GM18502 (cell line): ENCODE measurements around the gene BOC.

ENCODE experiments used
- ATAC-seq: cut with Tn5 transposase; IDR thresholded peaks from one replicate; pipeline ENCODE4 v1.9.1; 2021; ENCODE audit warnings: mild to moderate bottlenecking; ENCODE audit not compliant: unreplicated experiment, poor library complexity

BOC gene

GRCh38 chr3:113219605-113220300, 8.4 kb downstream of the BOC start:
- no peak for ATAC-seq

- ATAC-seq, result no peak
Measured at GRCh38 chr3:113220721-113221120, 9.4 kb downstream of the BOC start.

GRCh38 chr3:113221721-113222257, 10.4 kb downstream of the BOC start:
- ATAC-seq, result no peak

- ATAC-seq, result no peak
Measured at GRCh38 chr3:113222451-113223086, 11.2 kb downstream of the BOC start.

GRCh38 chr3:113223475-113224281, 12.3 kb downstream of the BOC start:
- peak; percentile 96 for ATAC-seq

- no peak for ATAC-seq
Measured at GRCh38 chr3:113225286-113225685, 13.9 kb downstream of the BOC start.

- ATAC-seq, result no peak
Measured at GRCh38 chr3:113226491-113226890, 15.1 kb downstream of the BOC start.

GRCh38 chr3:113227146-113227545, 15.8 kb downstream of the BOC start:
- no peak for ATAC-seq

- ATAC-seq, result no peak
Measured at GRCh38 chr3:113228498-113229286, 17.3 kb downstream of the BOC start.

GRCh38 chr3:113231391-113231790, 20.0 kb downstream of the BOC start:
- no peak for ATAC-seq

- no peak for ATAC-seq
Measured at GRCh38 chr3:113231827-113232253, 20.5 kb downstream of the BOC start.

GRCh38 chr3:113232342-113232741, 21.0 kb downstream of the BOC start:
- no peak for ATAC-seq

- no peak for ATAC-seq
Measured at GRCh38 chr3:113233497-113233896, 22.1 kb downstream of the BOC start.

- ATAC-seq, result no peak
Measured at GRCh38 chr3:113234028-113234427, 22.7 kb downstream of the BOC start.

- ATAC-seq, result no peak
Measured at GRCh38 chr3:113234688-113235260, 23.4 kb downstream of the BOC start.

GRCh38 chr3:113238503-113238902, 27.1 kb downstream of the BOC start:
- no peak for ATAC-seq

- ATAC-seq, result no peak
Measured at GRCh38 chr3:113240841-113241240, 29.5 kb downstream of the BOC start.

GRCh38 chr3:113241292-113242095, 30.1 kb downstream of the BOC start:
- no peak for ATAC-seq

- no peak for ATAC-seq
Measured at GRCh38 chr3:113242096-113242581, 30.8 kb downstream of the BOC start.
